Measurements from ENCODE around the gene ANTKMT. TPM values are rescaled to one million over a fixed set of nuclear protein-coding genes. Genes with fewer than 3 reads are reported as not detected.

Gene ANTKMT
- total RNA-seq, 1 experiment from 2014 or later = 151 TPM

DNA sequence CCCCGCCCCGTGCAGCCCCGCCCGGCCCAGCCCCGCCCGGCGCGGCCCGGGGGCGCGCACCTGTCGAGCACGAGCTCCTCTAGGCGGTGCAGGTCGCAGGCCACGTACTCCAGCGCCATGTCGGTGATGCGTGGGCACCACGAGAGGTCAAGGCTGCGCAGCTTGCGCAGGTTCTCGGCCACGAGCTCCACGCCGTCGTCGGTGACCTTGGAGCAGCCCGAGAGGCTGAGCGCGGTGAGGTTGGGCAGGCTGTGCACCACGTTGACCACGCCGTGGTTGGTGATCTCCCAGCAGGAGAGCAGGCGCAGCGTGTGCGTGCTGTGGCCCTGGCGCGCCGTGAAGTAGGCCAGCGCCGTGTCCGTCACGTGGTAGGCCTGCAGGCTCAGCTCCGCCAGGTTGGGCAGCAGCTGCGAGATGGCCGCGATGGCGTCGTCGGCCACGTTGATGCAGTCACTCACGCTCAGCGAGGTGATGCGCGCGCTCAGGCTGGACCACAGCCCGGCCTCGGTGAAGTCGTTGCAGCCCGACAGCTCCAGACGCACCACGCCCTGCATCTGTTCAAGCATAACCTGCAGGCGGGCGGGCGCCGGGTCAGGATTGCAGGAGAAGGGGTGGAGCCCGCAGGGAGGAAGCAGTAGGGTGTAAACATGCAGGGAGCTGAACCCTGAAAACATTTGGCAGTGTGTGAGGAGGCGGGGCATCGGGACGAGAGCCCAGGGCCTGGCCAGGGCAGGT is 25.4 kb upstream of the ANTKMT start:
- peak; percentile 66 for DNase-seq (ENCODE audit: low spot score)

DNA sequence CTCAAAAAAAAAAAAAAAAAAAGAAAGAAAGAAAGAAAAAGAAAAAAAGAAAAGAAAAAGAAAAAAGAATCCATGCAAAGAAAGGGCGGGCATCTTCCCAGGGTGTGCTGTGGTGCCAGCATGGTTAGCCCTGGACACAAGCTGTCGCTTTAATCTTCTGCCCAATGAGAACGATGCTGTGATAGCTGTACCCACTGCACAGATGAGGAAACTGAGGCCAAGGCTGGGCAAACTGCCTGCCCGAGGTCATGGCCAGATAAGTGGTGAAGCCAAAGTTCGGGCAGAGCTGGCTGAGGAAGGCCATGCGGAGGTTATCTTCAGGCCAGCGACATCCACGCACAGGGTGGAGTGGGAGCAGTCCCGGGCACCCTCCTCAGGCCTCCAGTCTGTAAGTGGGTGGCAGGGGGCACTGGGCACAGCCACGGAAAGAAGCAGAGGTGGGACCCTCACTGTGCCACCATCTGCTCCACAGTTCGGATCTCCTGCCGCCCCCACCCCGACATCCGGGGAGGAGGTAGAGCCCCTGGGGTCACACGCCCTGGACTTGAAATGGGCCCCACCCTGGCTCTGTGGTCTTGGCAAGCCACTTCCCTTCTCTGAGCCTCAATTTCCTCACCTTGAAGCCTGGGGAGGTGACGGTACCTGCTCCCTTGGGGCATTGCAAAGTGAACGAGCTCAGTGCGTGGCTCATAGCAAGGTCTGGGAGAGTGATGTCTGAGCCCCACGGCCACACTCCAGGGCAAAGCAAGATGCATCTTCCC is 21.9 kb upstream of the ANTKMT start:
- DNase-seq (ENCODE audit: low spot score) = no peak

DNA sequence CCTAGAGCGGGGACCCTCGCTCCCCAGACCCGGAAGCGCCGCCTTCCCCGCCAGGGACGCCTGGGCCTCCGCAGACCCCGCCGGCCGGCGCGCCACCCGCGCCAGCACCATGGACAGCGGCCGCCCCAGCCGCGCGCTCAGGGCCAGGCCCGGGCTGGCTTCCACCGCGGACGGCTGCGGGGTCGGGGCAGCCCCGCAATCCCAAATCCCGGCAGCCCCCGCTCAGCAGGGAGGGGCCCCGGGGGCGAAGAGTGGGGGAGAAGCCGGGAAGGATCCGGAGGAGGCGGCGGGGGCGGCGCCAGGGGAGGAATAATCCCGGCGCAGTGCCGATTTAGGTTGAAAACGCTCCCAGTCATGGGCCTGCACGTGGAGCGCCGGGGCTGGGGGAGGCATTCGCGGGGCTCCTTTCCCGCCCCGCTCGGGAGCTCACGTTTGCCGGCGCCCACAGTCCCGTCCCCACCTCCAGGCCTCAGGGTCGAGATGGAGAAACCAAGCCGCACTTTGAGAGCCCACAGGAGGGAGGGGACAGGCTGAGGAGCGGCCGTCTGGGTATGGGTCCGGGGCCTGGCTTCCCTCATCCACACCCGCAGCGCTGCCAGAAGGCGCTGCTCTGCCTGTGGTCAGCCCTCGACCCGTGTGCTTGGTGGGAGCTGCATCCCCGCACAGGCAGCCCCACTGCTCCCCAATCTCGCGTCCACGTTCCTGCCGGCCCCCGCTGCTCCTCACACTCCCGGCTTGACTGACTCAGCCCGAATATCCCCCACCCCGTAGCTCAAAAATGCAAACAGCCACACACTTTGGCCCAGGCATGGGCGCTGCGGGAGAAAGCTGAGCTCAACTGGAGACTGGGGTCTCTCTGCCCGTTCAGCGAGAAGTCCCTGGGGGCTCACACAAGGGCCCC is 20.0 kb upstream of the ANTKMT start:
- no peak for DNase-seq (ENCODE audit: low spot score)

DNA sequence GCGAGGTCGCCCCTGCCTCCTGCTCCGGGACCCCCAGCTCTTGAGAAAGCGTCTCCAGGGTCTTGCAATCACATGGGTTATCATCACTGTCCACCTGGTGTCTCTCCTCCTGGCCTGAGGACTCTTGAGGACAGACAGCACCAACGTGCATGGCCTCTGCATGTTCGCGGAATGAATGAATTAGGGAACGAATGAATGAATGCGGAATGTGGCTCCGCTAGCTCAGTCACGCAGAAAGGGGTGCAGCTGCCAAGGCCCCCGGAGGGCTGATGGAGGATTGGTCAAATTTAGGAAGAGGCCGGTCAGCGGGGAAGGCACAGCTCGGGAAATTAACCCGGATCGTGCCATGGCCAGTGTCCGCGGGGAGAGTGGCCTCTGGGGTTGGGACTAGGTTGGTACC is 18.6 kb upstream of the ANTKMT start:
- DNase-seq (ENCODE audit: low spot score) = no peak

DNA sequence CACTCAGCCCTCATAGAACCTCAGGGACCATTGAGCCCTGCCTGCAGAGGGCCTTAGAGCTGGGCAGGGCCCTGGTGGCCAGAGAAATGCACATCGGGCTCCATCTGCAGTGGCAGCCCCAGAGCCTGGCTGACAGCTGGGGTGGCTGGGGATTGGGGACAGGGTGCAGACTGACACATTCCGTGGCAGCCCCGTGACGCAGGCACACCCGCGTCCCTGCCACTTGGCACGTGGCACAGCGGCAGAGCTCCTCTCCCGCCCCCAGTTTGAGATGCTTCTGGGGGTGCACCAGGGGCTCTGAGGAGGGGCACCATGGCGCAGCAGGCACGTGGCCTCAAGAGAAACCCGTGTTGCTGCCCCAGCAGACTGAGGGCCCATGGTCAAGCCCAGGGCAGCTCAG is 17.5 kb upstream of the ANTKMT start:
- no peak for DNase-seq (ENCODE audit: low spot score)

DNA sequence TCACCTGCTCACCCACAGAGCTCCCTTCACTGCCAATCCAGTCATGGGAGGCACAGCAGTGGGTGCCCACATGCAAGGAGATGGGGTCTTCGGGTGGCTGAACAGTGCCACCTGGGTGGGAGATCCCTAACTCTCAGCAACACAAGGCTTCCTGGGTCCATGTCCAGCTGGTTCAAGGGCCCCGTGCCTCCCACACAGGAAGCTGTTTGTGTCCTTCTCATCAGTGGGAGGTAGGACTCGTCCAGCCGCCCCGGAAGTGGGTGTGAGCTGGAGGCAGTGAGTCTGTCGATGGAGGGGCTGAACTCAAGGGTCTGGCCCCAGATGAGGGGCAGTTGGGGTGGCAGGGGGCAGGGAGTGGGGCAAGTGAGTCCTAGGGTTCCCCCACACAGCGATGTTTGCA is 16.9 kb upstream of the ANTKMT start:
- DNase-seq (ENCODE audit: low spot score) = no peak

DNA sequence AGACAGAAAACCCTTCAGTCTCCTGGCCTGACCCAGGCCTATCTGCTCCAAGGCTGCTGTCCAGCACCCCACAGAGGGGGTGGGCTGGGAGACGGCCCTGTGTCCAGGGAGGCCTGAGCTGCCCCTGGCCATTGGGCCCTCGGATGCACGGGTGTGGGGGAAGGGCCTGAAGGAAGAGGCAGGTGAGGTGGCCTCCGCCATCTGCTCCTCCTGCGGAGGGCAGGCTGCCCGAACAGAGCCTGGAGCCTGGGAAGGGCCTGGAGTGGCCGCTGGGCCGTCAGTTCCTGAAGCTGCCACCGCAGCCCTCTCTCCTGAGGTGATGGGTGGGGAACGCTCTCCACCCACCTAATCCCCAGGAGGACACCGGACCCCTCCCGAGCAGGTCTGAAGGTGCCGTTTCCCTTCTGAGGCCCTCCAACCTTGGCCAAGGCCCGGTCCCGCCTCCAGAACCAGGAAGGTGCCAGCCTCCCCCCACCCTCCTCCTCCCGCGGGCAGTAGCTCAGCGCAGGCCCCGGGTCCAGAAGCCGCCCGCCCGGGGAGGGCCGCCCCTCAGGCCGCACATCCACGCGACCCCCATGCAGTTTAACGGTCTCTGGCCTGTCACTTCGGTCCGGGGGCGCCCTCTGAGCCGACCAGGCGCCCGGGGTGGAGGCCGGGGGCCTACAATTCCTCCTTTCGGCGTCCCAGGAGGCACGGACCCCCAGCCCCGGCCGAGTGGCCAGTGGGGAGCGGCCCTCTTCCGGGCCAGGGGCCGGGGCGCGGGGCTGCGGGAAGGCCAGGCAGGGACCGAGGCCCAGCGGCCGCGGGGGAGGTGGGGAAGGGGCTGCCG is 16.2 kb upstream of the ANTKMT start:
- no peak for DNase-seq (ENCODE audit: low spot score)

DNA sequence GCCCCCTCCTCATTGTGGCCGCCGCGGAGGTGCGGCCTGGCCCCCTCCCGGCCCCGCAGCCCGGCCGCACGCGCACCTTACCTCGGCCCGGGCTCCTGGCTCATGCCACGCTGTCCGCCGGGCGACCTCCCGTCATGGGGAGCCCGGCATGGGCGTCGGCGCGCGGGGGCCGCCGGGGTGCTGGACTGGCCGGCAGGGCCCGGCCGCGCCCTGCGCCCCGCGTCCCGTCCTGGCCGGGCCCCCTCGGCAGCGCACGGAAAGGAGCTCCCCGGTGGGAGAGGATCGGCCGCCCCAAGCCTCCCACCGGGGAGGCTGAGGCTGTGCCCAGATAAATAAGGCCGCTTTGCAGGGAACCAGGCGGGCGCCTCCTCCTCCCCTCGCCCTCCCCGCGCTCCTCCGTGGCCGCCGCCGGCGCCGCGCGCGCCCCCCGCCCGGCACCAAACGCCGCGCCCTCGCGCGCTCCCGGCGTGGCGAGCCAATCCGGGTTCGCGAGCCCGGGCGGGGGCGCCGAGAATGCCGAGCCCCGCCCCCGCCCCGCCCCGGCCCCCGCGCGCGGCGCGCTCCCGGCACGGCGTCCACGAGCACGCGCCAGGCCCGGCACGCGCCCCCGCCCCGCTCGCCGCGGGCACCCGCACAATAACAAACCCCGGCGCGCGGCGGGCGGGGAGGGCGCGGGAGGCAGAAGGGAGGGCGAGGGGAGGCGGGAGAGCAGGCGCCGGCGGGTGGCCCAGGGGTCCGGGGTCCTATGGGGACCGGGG is 15.3 kb upstream of the ANTKMT start, which contains the start of gene FBXL16:
TSS of gene FBXL16 (minus strand) at position 371 of the 758 bp plus-strand sequence. CDS start 8,396 bp downstream, outside the sequence.
- DNase-seq (ENCODE audit: low spot score) = no peak

DNA sequence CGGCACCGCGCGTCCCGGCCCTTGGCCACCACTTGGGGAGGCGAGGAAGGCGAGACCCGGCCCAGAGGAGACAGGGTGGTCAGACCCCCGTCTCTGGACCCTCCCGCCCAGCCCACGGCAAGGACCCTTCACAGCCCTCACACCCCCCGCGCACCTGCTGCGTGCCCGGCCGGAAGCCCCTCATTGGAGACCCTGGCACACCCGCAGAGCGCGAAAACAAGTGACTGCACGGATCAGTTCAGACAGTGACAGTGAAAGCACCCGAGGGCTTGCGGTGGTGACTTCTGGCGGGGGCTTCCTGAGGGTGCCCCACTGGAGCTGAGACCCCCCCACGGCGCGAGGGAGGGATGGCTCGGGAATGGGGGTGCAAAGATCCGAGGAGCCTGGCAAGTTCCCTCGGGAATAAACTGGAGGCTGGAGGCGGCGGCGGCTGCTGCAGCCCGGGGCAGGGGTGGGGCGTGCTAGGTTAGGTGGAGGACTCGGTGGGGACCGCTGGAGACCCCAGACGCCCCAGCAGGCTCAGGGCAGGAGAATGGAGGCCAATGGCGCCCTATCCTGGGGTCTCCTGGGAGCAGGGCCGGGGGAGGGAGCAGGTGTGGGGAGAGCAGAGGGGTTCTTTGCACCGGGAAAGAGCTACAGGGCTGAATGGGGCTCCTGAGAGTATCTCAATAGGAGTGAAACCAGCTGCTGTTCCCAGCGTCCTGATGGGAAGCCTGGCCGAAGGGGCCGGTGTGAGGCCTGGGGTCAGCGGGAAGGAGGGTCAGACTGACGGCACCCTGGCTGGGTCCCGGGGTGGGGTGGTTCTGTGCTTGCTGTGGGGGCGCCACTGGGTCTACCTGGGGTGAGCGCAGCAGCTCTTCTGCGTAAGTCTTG is 14.5 kb upstream of the ANTKMT start:
- no peak for DNase-seq (ENCODE audit: low spot score)

DNA sequence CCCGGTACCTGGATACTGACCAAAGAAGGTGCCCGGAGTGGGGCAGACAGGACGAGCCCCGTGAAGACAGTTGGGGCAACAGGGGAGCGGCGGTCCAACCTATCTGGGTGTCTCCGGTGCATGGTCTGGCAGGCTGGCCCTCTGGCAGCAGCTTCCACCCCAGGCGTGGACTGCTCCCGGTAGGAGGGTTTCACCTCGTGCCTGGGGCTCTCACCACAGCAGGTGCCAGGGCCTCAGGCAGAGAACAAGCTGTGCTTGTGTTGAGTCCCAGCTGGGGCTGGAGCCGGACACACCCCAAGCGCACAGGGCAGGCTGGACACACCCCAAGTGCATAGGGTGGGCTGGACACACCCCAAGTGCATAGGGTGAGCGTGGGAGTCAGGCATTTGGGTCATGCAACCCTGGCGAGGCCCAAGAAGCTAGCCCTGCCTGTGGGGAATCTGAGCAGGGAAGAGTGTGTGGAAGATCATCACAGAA is 13.8 kb upstream of the ANTKMT start:
- DNase-seq (ENCODE audit: low spot score) = no peak

DNA sequence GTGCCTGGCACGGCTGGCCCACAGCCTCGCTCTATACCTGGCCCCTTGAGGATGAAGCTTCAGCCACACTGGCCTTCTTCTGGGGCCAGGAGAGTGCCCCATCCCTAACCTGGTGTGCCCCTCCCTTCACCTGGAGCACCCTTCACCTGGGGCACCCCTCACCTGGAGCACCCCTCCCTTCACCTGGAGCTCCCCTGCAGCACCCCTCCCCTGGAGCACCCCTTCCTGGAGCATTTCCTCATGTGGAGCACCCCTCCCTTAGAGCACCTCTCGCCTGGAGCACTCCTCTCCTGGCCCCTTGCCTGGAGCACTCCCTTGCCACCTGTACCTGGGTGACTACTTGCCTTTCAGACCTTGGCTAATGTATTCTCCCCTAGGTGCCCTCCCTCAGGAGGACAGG is 12.9 kb upstream of the ANTKMT start:
- no peak for DNase-seq (ENCODE audit: low spot score)

DNA sequence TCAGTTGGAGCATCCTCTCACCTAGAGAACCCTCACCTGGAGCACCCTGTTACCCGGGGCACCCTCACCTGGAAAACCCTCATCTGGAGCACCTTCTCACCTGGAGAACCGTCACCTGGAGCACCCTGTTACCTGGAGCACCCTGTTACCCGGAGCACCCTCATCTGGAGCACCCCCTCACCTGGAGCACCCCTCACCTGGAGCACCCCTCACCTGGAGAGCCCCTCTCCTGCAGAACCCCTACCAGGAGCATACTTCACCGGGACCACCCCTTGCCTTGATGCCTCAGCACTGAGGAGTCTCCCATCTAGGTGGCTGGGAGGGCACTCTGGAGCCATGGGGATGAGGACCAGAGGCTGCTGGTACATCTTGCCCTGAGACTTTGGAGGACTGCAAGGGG is 12.0 kb upstream of the ANTKMT start:
- DNase-seq (ENCODE audit: low spot score) = no peak

DNA sequence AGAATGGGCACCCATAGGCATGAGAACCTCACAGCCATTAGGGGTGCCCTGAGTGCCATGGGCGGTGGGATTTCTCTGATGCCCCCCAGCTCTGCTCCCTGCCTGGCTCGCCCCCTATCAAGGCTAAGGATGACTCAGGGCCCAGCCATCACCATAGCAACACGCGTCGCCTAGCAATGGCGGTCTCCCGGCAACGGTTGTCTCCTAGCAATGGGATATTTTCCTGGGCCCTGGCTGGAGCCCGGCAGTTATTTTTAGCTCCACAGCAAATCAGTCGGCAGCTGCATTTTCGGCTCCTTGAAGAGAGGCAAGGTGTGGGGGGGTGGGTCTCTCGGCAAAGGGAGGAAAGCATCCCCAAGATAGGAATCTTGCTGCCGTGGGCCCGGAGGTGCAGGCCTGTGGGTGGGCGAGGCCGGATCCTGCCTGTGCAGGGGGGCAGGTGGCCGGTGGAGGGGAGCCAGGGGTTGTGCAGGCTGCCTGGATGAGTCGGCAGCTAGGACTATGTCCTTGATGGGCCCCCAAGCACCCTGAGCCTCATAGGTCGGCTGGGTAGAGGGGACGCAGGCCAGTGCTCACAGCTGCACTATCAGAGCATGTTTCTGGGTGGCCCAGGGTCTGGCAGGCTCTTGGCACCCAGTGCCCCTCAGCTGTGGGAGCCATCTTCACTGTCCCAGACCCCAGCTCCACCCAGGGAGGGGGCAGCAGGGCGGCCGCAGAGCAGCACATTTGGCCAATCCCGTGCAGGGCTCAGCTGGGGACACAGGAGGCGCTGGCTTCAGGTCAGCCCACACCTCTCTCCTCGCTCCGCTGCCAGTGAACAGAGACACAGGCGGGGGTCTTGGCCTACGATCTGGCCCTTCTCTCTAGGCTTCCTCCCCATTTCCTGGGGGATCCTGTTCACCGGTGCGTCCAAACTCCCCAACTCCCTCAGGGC is 11.1 kb upstream of the ANTKMT start:
- peak; percentile 64 for DNase-seq (ENCODE audit: low spot score)

DNA sequence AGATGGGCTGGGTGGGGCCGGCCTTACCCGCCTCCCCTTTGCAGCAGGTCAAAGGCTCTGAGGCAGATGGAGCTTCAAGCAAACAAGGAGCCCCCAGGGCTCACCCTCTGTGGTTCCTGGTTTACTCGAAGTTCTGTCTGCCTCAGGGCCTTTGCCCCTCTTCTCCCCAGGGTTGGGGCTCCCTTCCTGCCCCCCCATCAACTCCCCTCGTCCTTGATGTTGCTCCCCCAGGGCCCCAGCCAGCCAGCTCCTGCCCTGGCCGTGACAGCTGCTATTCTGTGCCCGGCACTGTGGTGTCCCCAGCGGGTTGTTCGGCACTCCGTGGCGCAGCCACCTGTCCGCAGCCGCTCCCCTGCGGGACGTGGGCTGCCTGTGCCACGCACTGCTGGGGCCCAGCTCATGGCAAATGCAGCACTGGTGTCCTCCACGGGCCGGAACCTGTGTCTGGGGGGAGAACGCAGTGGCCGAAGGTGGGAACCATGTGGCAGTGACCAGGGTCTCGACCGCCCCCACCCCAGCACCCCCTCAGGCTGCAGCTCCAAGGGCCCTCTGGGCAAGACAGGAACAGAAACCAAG is 10.4 kb upstream of the ANTKMT start:
- no peak for DNase-seq (ENCODE audit: low spot score)

DNA sequence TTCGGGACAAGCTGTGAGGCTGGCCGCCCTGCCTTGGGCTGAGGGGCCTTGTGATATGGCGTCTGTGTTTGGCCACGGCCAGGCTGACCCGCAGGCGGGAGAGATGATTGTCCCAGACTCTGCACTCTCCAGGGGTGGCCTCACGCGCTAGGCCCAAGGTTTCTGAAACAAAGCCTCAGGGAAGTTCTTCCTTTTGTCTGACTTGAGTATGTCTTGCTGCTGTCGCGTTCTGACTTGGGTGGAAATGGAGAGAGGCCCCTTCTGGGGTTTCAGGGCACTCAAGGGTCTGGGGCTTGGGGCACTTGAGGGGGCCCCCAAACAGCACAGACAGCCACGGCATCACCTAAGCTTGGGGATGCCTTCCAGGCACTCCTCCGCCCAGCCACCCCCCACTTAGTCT is 9.9 kb upstream of the ANTKMT start:
- DNase-seq (ENCODE audit: low spot score) = no peak

DNA sequence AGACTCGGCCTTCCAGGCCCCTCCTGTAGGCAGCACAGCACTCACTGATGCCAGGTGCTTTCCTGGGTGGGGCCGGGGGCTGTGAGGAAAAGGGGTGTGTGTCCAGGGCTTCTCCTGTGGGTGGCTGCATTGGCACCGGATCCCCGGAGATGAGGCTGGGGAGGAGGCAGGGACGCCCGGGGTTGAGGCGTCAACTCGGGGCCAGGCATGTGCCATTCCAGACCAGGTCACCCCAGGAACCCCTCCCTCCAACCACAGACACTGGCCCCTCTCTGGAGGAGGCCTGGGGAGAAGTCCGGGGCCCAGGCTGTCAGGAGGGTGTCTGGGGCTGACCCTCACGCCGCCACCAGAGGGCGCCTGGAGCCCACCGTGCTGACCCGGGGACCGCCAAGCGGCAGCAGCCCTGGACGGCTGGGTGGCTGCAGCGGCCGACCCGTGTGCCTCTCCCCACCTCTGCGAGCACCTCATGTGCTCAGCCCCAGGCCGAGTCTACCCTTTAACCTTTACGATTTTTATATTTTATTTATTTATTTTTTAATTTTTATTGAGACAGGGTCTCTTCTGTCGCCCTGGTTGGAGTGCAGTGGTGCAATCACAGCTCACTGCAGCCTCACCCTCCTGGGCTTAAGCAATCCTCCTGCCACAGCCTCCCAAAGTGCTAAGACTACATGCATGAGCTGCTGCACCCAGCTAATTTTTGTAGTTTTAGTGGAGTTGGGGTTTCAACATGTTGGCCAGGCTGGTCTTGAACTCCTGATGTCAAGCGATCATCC is 9.2 kb upstream of the ANTKMT start:
- peak; percentile 71 for DNase-seq (ENCODE audit: low spot score)

DNA sequence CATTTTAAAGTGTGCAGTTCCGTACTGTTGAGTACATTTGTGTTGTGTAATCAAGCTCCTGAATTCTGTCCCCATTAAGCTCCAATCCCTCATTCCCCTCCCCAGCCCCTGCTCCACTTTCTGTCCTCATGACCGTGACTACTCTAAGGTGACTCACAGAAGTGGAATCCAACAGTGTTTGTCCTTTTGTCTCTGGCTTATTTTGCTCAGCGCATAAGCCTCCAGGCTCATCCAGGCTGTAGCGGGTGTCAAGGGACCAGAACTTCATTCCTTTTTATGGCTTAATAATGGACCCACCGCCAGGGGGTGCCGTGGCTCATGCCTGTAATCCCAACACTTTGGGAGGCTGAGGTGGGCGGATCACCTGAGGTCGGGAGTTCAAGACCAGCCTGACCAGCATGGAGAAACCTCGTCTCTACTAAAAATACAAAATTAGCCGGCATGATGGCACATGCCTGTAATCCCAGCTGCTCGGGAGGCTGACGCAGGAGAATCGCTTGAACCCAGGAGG is 8.2 kb upstream of the ANTKMT start:
- peak; percentile 77 for DNase-seq (ENCODE audit: low spot score)

Measured in HT-29 (cell line).